Kasumi-1 (cell line): ENCODE measurements around the gene ARHGAP25.

Experiments
- DNase-seq, 2 experiments: peaks; one replicate each; lab custom pipeline; 2025; lab: John Stamatoyannopoulos, UW

The ARHGAP25 gene

DNA sequence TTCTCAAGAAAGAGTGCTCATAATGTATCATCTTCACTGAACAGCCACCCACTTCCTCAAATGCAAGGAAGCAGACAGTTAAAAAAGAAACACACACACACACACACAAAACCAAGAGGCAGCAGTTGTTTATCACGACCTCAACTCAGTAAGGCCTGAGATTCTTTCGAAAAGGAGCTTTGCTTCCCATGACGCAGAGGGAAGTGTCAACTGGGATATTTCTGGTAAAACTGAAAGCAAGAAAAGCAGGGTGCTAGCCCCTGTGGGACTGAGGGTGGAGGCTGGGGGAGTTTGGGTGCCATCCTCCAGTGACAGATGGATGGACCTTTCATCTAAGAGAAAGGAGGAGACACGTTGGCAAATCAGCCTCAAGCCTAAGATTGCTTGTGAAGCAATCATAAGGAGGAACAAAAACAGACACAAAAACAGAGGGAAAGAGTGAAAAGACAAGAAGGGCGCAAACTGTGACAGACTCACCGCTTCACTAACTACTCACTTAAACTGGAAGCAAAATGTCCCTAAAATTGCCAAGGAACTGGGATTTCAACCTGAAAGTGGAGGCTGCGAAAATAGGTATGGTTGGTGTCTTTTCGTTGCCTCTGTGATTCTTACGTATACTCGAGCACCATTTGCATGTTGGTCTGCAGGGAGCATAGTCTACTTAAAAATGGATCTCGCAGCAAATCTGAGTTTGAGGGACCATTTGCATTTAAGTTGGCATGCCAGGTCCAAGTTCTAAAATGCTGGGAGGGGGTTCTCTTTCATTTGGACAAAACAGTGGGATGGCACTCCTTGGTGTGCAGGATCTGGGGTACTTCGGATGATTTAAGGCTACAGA is at the start of gene ARHGAP25:
Gene ARHGAP25 (plus strand): TSS at position 124 of the 838 bp plus-strand sequence. CDS start 389 bp downstream, at position 513.
- DNase-seq = peak; percentile 93 to 96

DNA sequence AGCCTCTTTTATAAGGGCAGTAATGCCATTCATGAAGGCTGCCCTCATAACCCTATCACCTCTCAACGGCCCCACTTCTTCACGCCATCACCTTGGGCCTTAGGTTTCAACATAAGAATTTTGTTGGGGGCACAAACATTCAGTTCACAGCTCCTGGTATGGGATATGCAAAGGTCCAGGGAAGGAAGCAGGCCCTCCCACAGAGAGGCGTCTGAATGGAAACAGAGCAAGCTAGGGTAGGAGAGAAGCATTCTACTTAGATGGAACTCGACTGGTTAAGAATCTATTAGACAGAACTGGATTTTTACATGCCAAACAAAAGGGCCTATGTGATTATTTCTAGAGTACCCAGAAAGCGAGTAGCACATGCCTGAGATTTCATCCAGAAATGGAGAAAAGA is 48.4 kb upstream of the ARHGAP25 start:
- DNase-seq = no peak

- DNase-seq = no peak
These were observed 47.6 kb upstream of the ARHGAP25 start for GRCh38 chr2:68687018-68687417.

GRCh38 chr2:68689553-68690537 is 44.8 kb upstream of the ARHGAP25 start:
- peak; percentile 67 to 77 for DNase-seq

GRCh38 chr2:68690851-68691250 is 43.8 kb upstream of the ARHGAP25 start:
- no peak for DNase-seq

GRCh38 chr2:68692511-68692910 is 42.1 kb upstream of the ARHGAP25 start:
- peak; percentile 64 to 68 for DNase-seq

GRCh38 chr2:68693951-68694350 is 40.7 kb upstream of the ARHGAP25 start:
- DNase-seq = no peak

DNA sequence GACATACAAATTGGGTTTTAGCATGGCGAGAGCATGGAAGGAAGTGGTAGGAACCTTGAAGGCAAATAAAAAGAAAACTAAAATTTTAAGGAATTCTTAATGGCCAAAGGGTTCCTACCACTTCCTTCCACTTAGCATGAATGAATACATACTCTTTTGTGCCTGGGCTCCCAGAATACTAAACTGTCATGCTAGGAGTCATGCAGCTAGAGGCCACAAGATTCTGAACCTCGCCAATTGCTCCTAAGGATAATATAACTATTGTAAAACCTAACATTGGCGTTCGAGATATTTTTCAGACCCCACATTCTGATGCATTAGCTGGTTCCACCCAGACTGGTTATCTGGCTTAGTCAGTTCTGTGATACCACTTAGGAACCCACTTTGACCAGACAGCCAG is 38.6 kb upstream of the ARHGAP25 start:
- DNase-seq = no peak

DNA sequence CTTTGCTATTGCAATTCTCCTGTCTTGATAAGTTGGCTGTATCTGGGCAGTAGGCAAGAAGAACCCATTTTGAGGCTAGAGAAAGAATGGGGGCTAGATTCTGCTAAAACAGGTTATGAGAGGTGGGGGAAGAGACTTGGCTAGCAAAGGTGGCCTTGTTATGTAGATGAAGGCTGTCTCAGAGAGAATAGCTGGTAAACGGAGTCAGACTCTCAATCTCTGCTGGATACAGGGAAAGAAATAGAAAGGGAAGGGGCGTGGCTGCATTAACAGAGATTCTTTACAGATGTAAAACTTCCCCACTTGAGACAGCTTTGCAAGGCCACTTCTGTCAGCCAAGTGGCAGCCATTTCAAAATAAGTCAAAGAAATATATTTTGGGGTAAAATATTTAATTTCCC is 38.1 kb upstream of the ARHGAP25 start:
- no peak for DNase-seq

GRCh38 chr2:68698567-68699377 is 35.8 kb upstream of the ARHGAP25 start:
- DNase-seq = no peak

- no peak for DNase-seq
These were observed 34.1 kb upstream of the ARHGAP25 start for GRCh38 chr2:68700560-68700959.

- DNase-seq = no peak
These were observed 28.0 kb upstream of the ARHGAP25 start for GRCh38 chr2:68706637-68707036.

GRCh38 chr2:68708629-68709028 is 26.0 kb upstream of the ARHGAP25 start:
- no peak for DNase-seq

- peak; percentile 77 to 89 for DNase-seq
These were observed 25.1 kb upstream of the ARHGAP25 start for GRCh38 chr2:68709421-68709911.

GRCh38 chr2:68710336-68710735 is 24.3 kb upstream of the ARHGAP25 start:
- DNase-seq = no peak

DNA sequence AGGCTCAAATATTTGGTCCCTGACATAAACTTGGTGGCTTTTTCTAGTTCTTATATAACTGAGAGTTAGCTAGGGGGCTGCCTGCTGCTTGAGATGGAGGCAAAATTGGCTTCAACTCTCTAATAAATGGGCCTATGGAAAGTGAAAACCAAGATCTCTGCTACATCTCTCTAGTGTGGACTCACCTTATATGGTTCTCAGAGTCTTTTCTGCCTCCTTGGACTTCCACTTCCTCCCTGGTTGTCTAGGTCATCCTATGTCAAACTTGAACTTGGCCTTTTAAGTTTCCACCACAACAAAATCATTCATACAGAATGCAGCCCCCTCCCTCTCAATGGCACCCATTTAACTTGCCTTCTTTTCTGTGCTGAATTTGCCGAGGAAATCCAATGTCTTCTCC is 23.9 kb upstream of the ARHGAP25 start:
- no peak for DNase-seq

GRCh38 chr2:68714866-68715265 is 19.7 kb upstream of the ARHGAP25 start:
- DNase-seq = peak; percentile 98

DNA sequence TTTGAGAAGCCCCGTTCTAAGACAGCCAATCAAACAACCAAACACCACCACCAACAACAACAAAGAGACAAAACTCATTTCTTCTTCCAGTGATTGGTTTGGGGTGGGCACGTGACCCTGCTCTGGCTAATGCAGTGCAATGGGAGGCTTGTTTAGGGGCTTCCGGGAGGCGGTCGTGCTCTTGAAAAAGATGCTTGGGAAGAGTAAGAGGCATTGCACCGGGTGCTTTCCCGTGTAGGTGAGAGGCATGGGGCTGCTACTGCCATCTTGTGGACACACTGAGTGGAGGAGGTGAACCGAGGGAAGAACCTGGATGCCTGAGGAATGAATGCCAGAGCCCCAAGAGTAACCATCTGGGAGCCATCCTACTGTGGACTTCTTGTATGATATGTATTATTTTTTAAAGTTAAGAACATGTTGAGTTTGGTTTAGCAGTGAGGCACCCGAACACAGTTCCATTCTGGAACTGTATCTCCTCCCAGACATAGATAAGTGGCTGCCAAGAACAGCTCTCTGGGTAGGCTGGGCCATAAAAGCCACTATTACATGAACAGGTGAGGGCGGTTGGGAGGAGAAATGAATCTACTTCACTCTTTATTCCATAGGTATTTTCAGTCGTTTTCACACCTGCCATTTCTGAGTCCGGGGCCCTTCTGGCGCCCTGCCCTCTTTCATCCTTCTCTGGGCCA is 19.1 kb upstream of the ARHGAP25 start:
- peak; percentile 52 to 61 for DNase-seq

DNA sequence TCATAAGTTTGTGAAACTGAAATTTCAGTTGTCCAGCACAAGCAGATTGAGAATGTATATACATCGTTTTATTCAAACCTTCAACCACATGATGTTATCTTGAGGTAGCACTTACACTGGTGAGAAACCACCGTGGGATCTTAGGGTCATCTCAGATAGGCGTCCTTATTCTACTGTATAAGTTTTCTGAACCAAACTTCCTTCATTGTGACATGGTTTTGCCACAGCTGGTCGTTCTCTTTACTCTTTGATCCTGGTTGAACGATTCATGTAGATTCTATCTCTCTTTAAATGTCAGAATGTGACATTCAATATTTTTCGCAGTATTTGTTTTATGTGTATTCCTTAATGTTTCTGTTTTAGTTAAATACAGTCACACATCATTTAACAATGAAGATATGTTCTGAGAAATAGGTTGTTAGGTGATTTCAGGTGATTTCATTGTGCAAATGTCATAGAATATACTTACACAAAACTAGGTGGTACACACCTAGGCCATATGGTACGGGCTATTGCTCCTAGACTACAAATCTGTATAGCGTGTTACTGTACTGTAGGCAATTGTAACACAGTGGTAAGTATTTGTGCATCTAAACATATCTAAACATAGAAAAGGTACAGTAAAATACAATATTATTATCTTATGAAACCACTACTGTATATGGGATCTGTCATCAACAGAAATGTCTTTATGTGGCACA is 17.9 kb upstream of the ARHGAP25 start:
- DNase-seq = no peak

DNA sequence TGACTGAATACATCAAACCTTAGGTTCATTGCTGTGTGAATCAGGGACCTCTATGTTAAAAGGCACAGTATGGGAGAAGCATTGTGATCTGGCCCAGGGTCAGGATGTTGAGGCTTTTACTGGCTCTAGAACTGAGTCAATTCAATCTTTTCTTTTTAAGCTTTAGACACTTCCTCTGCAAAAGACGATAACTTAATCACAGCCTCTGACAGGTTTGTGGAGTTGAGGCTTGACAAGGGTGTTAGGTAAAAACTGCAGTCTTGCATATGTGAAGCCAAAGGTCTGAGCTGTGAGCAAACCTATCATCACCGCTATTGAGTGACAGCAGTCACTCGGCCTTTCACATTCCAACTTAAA is 17.3 kb upstream of the ARHGAP25 start:
- no peak for DNase-seq

- DNase-seq = no peak
These were observed 14.7 kb upstream of the ARHGAP25 start for GRCh38 chr2:68719912-68720311.
